ENCODE results near the gene TGFBR3.

Gene TGFBR3

DNA sequence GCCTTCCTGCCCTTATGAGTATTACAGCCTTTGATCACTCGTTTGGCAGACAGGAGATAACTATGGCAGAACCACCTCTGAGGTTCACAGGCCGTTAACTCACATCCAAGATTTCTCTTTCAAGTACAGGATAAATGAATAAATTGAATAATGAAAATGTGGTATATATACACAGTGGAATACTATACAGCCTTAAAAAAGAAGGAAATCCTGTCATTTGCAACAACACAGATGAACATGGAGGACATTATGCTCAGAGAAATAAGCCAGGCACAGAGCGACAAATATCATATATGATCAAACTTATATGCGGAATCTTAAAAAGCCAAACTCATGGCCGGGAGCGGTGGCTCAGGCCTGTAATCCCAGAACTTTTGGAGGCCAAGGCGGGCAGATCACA is 32.6 kb downstream of the TGFBR3 start:
- no peak for TF ChIP-seq TAF1 (IDR thresholded peaks at IDR 0.05; ENCODE audit: borderline replicate concordance, insufficient read depth, low read length)
- no peak for TF ChIP-seq SIN3A (IDR thresholded peaks at IDR 0.05; ENCODE audit: borderline replicate concordance, insufficient read depth, low read length)
- no peak for TF ChIP-seq POLR2AphosphoS5 (IDR thresholded peaks at IDR 0.05; ENCODE audit: low read depth, low read length)
- TF ChIP-seq FOXP2 (optimal IDR thresholded peaks at IDR 0.05; ENCODE audit: borderline replicate concordance, extremely low read depth, extremely low read length, insufficient read depth): no peak
- TF ChIP-seq, protein P1, sequence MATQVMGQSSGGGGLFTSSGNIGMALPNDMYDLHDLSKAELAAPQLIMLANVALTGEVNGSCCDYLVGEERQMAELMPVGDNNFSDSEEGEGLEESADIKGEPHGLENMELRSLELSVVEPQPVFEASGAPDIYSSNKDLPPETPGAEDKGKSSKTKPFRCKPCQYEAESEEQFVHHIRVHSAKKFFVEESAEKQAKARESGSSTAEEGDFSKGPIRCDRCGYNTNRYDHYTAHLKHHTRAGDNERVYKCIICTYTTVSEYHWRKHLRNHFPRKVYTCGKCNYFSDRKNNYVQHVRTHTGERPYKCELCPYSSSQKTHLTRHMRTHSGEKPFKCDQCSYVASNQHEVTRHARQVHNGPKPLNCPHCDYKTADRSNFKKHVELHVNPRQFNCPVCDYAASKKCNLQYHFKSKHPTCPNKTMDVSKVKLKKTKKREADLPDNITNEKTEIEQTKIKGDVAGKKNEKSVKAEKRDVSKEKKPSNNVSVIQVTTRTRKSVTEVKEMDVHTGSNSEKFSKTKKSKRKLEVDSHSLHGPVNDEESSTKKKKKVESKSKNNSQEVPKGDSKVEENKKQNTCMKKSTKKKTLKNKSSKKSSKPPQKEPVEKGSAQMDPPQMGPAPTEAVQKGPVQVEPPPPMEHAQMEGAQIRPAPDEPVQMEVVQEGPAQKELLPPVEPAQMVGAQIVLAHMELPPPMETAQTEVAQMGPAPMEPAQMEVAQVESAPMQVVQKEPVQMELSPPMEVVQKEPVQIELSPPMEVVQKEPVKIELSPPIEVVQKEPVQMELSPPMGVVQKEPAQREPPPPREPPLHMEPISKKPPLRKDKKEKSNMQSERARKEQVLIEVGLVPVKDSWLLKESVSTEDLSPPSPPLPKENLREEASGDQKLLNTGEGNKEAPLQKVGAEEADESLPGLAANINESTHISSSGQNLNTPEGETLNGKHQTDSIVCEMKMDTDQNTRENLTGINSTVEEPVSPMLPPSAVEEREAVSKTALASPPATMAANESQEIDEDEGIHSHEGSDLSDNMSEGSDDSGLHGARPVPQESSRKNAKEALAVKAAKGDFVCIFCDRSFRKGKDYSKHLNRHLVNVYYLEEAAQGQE (IDR thresholded peaks at IDR 0.05; ENCODE audit: insufficient read depth in 1 of 2, low read depth in 2 of 2, low read length in 2 of 2): no peak

- no peak for TF ChIP-seq TAF1 (IDR thresholded peaks at IDR 0.05; ENCODE audit: borderline replicate concordance, insufficient read depth, low read length)
- TF ChIP-seq POLR2AphosphoS5 (IDR thresholded peaks at IDR 0.05; ENCODE audit: low read depth, low read length): no peak
- no peak; the same call in 1 of the 2 replicates for TF ChIP-seq SIN3A (IDR thresholded peaks at IDR 0.05; ENCODE audit: borderline replicate concordance, insufficient read depth, low read length)
- TF ChIP-seq, protein P1 (IDR thresholded peaks at IDR 0.05; ENCODE audit: insufficient read depth in 1 of 2, low read depth in 2 of 2, low read length in 2 of 2): no peak; a peak in 1 of 4 replicates
- TF ChIP-seq FOXP2 (optimal IDR thresholded peaks at IDR 0.05; ENCODE audit: borderline replicate concordance, extremely low read depth, extremely low read length, insufficient read depth): peak; percentile 63
Measured at GRCh38 chr1:91851130-91852010, 34.6 kb downstream of the TGFBR3 start.

DNA sequence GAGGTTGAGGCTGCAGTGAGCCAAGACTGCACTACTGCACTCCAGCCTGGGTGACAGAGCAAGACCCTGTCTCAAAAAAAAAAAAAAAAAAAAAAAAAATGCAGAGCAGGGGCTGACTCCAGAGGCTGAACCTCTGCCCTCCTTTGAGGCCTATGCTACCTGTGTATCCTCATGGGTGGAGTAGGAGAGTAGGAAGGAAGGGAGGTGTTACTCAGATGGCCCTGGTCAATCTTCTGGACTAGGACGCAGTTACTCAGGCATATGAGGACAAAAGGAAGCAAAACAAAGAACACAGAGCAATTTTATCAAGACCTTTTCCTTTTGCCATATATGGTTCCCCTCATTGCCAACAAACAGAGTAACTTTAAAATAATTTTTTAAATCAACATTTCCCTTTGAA is 35.2 kb downstream of the TGFBR3 start:
- no peak for TF ChIP-seq FOXP2 (optimal IDR thresholded peaks at IDR 0.05; ENCODE audit: borderline replicate concordance, extremely low read depth, extremely low read length, insufficient read depth)
- no peak for TF ChIP-seq TAF1 (IDR thresholded peaks at IDR 0.05; ENCODE audit: borderline replicate concordance, insufficient read depth, low read length)
- TF ChIP-seq SIN3A (IDR thresholded peaks at IDR 0.05; ENCODE audit: borderline replicate concordance, insufficient read depth, low read length): no peak
- TF ChIP-seq POLR2AphosphoS5 (IDR thresholded peaks at IDR 0.05; ENCODE audit: low read depth, low read length): no peak

DNA sequence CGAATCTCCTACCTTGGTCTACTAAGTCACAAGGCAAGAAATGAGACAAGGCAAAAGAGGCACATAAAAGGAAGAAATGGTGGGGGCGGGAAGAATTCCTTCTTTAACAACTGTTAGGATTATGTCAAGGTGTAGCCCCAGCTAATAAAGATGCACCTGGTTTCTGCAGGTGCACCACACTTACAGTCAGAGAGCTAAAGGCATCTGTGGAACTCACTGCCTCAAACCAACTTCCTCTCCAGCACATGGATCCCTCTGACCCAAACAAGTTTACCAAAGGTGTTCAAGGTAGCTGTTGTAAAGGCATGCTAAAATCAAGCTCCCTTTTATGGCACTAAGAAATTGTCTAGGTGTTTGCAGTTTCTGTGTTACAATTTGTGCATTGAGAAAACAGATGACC is 38.1 kb downstream of the TGFBR3 start:
- no peak for TF ChIP-seq POLR2AphosphoS5 (IDR thresholded peaks at IDR 0.05; ENCODE audit: low read depth, low read length)
- TF ChIP-seq, protein P1 (IDR thresholded peaks at IDR 0.05; ENCODE audit: insufficient read depth in 1 of 2, low read depth in 2 of 2, low read length in 2 of 2): no peak
- TF ChIP-seq SIN3A (IDR thresholded peaks at IDR 0.05; ENCODE audit: borderline replicate concordance, insufficient read depth, low read length): no peak
- TF ChIP-seq FOXP2 (optimal IDR thresholded peaks at IDR 0.05; ENCODE audit: borderline replicate concordance, extremely low read depth, extremely low read length, insufficient read depth): no peak
- no peak for TF ChIP-seq TAF1 (IDR thresholded peaks at IDR 0.05; ENCODE audit: borderline replicate concordance, insufficient read depth, low read length)

- TF ChIP-seq POLR2AphosphoS5 (IDR thresholded peaks at IDR 0.05; ENCODE audit: low read depth, low read length) (no peak), SIN3A (IDR thresholded peaks at IDR 0.05; ENCODE audit: borderline replicate concordance, insufficient read depth, low read length) (no peak), FOXP2 (optimal IDR thresholded peaks at IDR 0.05; ENCODE audit: borderline replicate concordance, extremely low read depth, extremely low read length, insufficient read depth) (no peak), TAF1 (IDR thresholded peaks at IDR 0.05; ENCODE audit: borderline replicate concordance, insufficient read depth, low read length) (no peak)
- TF ChIP-seq, protein P1 (IDR thresholded peaks at IDR 0.05; ENCODE audit: insufficient read depth in 1 of 2, low read depth in 2 of 2, low read length in 2 of 2): no peak
Measured at GRCh38 chr1:91846639-91847013, 39.3 kb downstream of the TGFBR3 start.
